HepG2 (cell line): ENCODE results near the gene PCNX1. TPM values are rescaled to one million over a fixed set of nuclear protein-coding genes. Genes with fewer than 3 reads are reported as not detected.

Source experiments
- ATAC-seq: fragments of 200-7000 bp; cut with Tn5 transposase; 3 replicates; pipeline ENCODE4 v1.9.1; 2020; ENCODE audit warnings: mild to moderate bottlenecking, moderate library complexity
- BruUV-seq: library from RNA; stranded (reverse); fragments of 400-500 nt; replicated peaks from 2 replicates; lab custom pipeline; 2021; lab: Mats Ljungman, UMichigan
- CTCF ChIA-PET: fragments of 300-600 bp; formaldehyde crosslinking; extraction: SDS; loops from one replicate; lab custom pipeline; 2021; ENCODE audit warnings: low total read pairs, inconsistent platforms, low intra/inter-chr PET ratio; lab: Yijun Ruan, JAX
- POLR2A ChIA-PET: fragments of 350-600 bp; sonication (Branson Sonifier 250); formaldehyde crosslinking; loops from one replicate; lab custom pipeline; 2020; ENCODE audit warnings: antibody characterized with exemption, inconsistent platforms; lab: Yijun Ruan, JAX
- DNase-seq: peaks from one replicate; pipeline ENCODE4 v3.0.0-alpha.2; 2015; ENCODE audit warnings: low spot score
- FAIRE-seq: peaks from 3 replicates; lab custom pipeline; 2011; peaks lifted over from hg19 to GRCh38; lab: Jason Lieb, UNC
- H2AFZ ChIP-seq: one replicate; pipeline ENCODE4 v1.6.1; 2011; ENCODE audit warnings: low read length, inconsistent platforms
- H3K27ac ChIP-seq: fragments of 300-600 bp; 3 replicates; pipeline ENCODE4 v1.8.0; 2011; ENCODE audit warnings: mixed run types, mild to moderate bottlenecking, mixed read lengths, low read length, inconsistent platforms; ENCODE audit not compliant: insufficient read depth; ENCODE audit errors: extremely low read length
- H3K27me3 ChIP-seq, 2 experiments: fragments of 200-600 bp in 1 of 2; 2 replicates in 1 of 2; 3 replicates in 1 of 2; pipeline versions ENCODE4 v1.6.0 to v1.8.0; 2011; ENCODE audit warnings: low read length in 2 of 2, mild to moderate bottlenecking in 2 of 2, moderate library complexity in 2 of 2, inconsistent platforms in 1 of 2; ENCODE audit not compliant: insufficient read depth in 2 of 2, control insufficient read depth in 1 of 2
- H3K36me3 ChIP-seq, 2 experiments: fragments of 200-600 bp in 1 of 2; replicated peaks in 1 of 2; 2 replicates in 1 of 2; 3 replicates in 1 of 2; pipeline versions ENCODE4 v1.5.1 to v1.8.0; 2011; ENCODE audit warnings: low read length in 2 of 2, inconsistent platforms in 1 of 2; ENCODE audit not compliant: insufficient read depth in 2 of 2, control insufficient read depth in 1 of 2
- H3K4me1 ChIP-seq: 2 replicates; pipeline ENCODE4 v1.5.1; 2012; ENCODE audit warnings: low read length, inconsistent platforms; ENCODE audit not compliant: insufficient read depth
- H3K4me2 ChIP-seq: 2 replicates; pipeline ENCODE4 v1.6.0; 2011; ENCODE audit warnings: low read depth, low read length, inconsistent platforms
- H3K4me3 ChIP-seq, 3 experiments: fragments of 200-600 bp in 1 of 3; sonication (generic), shearing (Covaris generic) in 1 of 3; replicated peaks in 1 of 3; 2 replicates each; pipeline ENCODE4 v1.5.1; 2011 to 2016; ENCODE audit warnings: low read length in 3 of 3, inconsistent platforms in 2 of 3, low read depth in 2 of 3, mild to moderate bottlenecking in 2 of 3, control low read depth in 1 of 3, mixed read lengths in 1 of 3; ENCODE audit not compliant: insufficient read depth in 1 of 3
- H3K79me2 ChIP-seq: one replicate; pipeline ENCODE4 v1.6.1; 2011; ENCODE audit warnings: low read length, inconsistent platforms; ENCODE audit not compliant: insufficient read depth
- H3K9ac ChIP-seq: 2 replicates; pipeline ENCODE4 v1.6.0; 2011; ENCODE audit warnings: mild to moderate bottlenecking, low read depth, low read length, inconsistent platforms; ENCODE audit not compliant: insufficient read depth
- H3K9me3 ChIP-seq: 2 replicates; pipeline ENCODE4 v1.5.1; 2012; ENCODE audit warnings: mild to moderate bottlenecking, low read length
- H4K20me1 ChIP-seq: 2 replicates; pipeline ENCODE4 v1.6.0; 2011; ENCODE audit warnings: inconsistent platforms, mild to moderate bottlenecking, low read length, moderate library complexity; ENCODE audit not compliant: insufficient read depth
- ATF7 ChIP-seq, 2 experiments: fragments of 450-650 bp in 1 of 2; sonication (generic) in 1 of 2; formaldehyde crosslinking in 1 of 2; IDR thresholded peaks; 2 replicates each; pipeline versions ENCODE4 v1.4.0 to v1.6.1; 2016 to 2020; ENCODE audit warnings: antibody characterized with exemption in 1 of 2, mild to moderate bottlenecking in 1 of 2, missing genetic modification reagents in 1 of 2
- ATM ChIP-seq: fragments of 450-650 bp; IDR thresholded peaks from 2 replicates; pipeline ENCODE4 v1.7.1; 2017; ENCODE audit warnings: mild to moderate bottlenecking, borderline replicate concordance
- FOSL2 ChIP-seq: sonication (generic); formaldehyde crosslinking; IDR thresholded peaks from 2 replicates; pipeline ENCODE4 v1.4.0; 2020; ENCODE audit warnings: missing genetic modification reagents
- HNRNPK ChIP-seq: fragments of 200-400 bp; formaldehyde crosslinking; IDR thresholded peaks from 2 replicates; pipeline ENCODE4 v1.6.1; 2018; ENCODE audit warnings: low read length, low read depth, moderate library complexity, mild to moderate bottlenecking; ENCODE audit not compliant: poor library complexity, severe bottlenecking
- MED1 ChIP-seq: sonication (generic); formaldehyde crosslinking; IDR thresholded peaks from 2 replicates; pipeline ENCODE4 v1.4.0; 2020; ENCODE audit warnings: missing genetic modification reagents
- NFIC ChIP-seq: IDR thresholded peaks from 2 replicates; pipeline ENCODE4 v1.6.1; 2012; ENCODE audit warnings: mild to moderate bottlenecking, low read length, inconsistent platforms
- ONECUT2 ChIP-seq: sonication (generic); formaldehyde crosslinking; IDR thresholded peaks from 2 replicates; pipeline ENCODE4 v1.4.0; 2020; ENCODE audit warnings: missing genetic modification reagents
- PCBP1 ChIP-seq: fragments of 200-400 bp; formaldehyde crosslinking; IDR thresholded peaks from 2 replicates; pipeline ENCODE4 v1.6.1; 2017; ENCODE audit warnings: mild to moderate bottlenecking, low read depth, low read length, borderline replicate concordance
- SMARCE1 ChIP-seq: fragments of 450-650 bp; IDR thresholded peaks from 2 replicates; pipeline ENCODE4 v1.6.1; 2017; ENCODE audit warnings: borderline replicate concordance
- TOE1 ChIP-seq: sonication (generic); formaldehyde crosslinking; IDR thresholded peaks from 2 replicates; pipeline ENCODE4 v1.4.0; 2020; ENCODE audit warnings: mild to moderate bottlenecking, missing genetic modification reagents
- ZNF20 ChIP-seq: sonication (generic); formaldehyde crosslinking; IDR thresholded peaks from 2 replicates; pipeline ENCODE4 v1.4.0; 2020; ENCODE audit warnings: mild to moderate bottlenecking, moderate library complexity, missing genetic modification reagents
- ZNF263 ChIP-seq: sonication (generic); formaldehyde crosslinking; IDR thresholded peaks from 2 replicates; pipeline ENCODE4 v1.4.0; 2020; ENCODE audit warnings: missing genetic modification reagents
- ZNF572 ChIP-seq: sonication (generic); formaldehyde crosslinking; IDR thresholded peaks from 2 replicates; pipeline ENCODE4 v1.5.1; 2020; ENCODE audit warnings: mild to moderate bottlenecking, missing genetic modification reagents
- ZNF747 ChIP-seq: sonication (generic); formaldehyde crosslinking; IDR thresholded peaks from 2 replicates; pipeline ENCODE4 v1.8.1; 2023; ENCODE audit warnings: missing genetic modification reagents, mild to moderate bottlenecking, borderline replicate concordance
- ZNF768 ChIP-seq: sonication (generic); formaldehyde crosslinking; IDR thresholded peaks from 2 replicates; pipeline ENCODE4 v1.4.0; 2020; ENCODE audit warnings: missing genetic modification reagents
- ZNF891 ChIP-seq: sonication (generic); formaldehyde crosslinking; IDR thresholded peaks from 2 replicates; pipeline ENCODE4 v1.5.0; 2020; ENCODE audit warnings: mild to moderate bottlenecking, missing genetic modification reagents
- ZSCAN29 ChIP-seq: sonication (generic); formaldehyde crosslinking; conservative IDR thresholded peaks from 2 replicates; pipeline ENCODE4 v1.4.0; 2020; ENCODE audit warnings: mild to moderate bottlenecking, missing genetic modification reagents
- WGBS: methylation state at CpG from one replicate; pipeline ENCODE4 v1.1.6; 2017; ENCODE audit warnings: low lambda C conversion rate; 5-methylcytosine and 5-hydroxymethylcytosine counted together
- in situ Hi-C: cut with HindIII; loops from 2 replicates; pipeline ENCODE4 v1.10.0; 2017; ENCODE audit warnings: low pct_unique_long_range_greater_than_20kb; ENCODE audit not compliant: extremely low pct_ligation_motif_present
- intact Hi-C: fragments of 100-400 bp; cut with micrococcal nuclease; formaldehyde crosslinking; loops from one replicate; pipeline ENCODE4 v1.10.0; 2022; ENCODE audit not compliant: unreplicated experiment
- polyA plus RNA-seq, 8 experiments: library from polyadenylated mRNA; depleted of rRNA in 3 of 8; stranded (reverse) in 7 of 8; unstranded in 1 of 8; fragments of >200 nt; fragmentation: Illumina TruSeq in 4 of 8; extraction: Trizol in 4 of 8; gene quantifications; 2 replicates each; pipeline versions ENCODE4 v1.2.1 to v1.2.3, GENCODE V29; 2011 to 2016; ENCODE audit warnings: low read depth in 4 of 8, missing spikeins in 1 of 8, mixed read lengths in 1 of 8; ENCODE audit not compliant: insufficient read depth in 1 of 8
- total RNA-seq, 5 experiments: library from RNA; depleted of rRNA; stranded (reverse); fragments of >200 nt; fragmentation: Illumina TruSeq; extraction: Trizol; gene quantifications; 2 replicates each; pipeline ENCODE4 v1.2.3, GENCODE V29; 2016; ENCODE audit warnings: low read depth in 1 of 5
- TF ChIP-seq, protein P1 (sequence below): IDR thresholded peaks from 2 replicates; pipeline ENCODE4 v1.6.1; 2016; ENCODE audit warnings: mild to moderate bottlenecking
- TF ChIP-seq, protein P2 (sequence below): sonication (generic); formaldehyde crosslinking; IDR thresholded peaks from 2 replicates; pipeline ENCODE4 v1.4.0; 2020; ENCODE audit warnings: missing genetic modification reagents

The PCNX1 gene
- total and polyA plus RNA-seq, 2 of the 13 experiments (the other 11 are each of a cell fraction or from before 2014, with no cell fraction given), result 24.9 to 30.3 TPM

DNA sequence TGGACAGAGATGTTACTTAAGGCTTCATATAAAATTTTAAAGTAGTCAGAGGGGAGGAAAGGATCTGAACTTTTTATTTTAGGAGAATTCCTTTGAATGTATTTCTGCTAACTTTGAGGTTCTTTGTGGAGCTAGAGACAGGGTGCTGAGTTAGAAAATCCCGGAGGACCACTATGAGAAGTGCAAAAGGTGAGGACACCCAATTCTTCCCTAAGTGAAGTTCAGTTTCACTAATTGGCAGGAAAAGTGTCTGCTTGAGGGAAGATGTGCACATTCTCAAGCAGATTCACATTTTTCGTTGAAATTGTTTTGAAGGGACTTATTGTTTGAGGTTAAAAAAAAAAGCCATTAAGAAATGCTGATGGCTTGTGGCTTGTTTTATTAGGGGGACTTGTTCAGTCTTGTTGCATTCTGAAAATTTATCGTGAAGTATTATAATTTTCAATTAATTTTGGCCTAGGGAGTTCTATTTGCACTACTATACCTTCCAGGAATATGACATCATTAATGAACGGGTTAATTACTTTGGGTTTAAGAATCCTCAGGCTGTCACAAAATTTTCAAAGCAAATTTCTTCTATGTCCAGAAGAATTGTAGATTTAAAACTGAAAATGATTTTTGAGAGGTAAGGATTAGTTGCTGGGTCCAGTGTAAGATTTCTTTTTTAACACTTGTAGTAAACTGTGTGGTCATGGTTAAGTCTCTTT lies 1.8 kb downstream of the PCNX1 start (continued):
- TF ChIP-seq, protein P1, sequence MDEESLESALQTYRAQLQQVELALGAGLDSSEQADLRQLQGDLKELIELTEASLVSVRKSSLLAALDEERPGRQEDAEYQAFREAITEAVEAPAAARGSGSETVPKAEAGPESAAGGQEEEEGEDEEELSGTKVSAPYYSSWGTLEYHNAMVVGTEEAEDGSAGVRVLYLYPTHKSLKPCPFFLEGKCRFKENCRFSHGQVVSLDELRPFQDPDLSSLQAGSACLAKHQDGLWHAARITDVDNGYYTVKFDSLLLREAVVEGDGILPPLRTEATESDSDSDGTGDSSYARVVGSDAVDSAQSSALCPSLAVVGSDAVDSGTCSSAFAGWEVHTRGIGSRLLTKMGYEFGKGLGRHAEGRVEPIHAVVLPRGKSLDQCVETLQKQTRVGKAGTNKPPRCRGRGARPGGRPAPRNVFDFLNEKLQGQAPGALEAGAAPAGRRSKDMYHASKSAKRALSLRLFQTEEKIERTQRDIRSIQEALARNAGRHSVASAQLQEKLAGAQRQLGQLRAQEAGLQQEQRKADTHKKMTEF (CRISPR knock-in tag), result no peak
- TF ChIP-seq ZSCAN29 (CRISPR knock-in tag) (no peak), MED1 (CRISPR knock-in tag) (no peak), ZNF572 (no peak), ZNF20 (CRISPR knock-in tag) (no peak), ZNF768 (CRISPR knock-in tag) (no peak), FOSL2 (CRISPR knock-in tag) (no peak), ATM (no peak), ATF7 (IDR thresholded peaks at IDR 0.05) (peak; percentile 40), ATF7 (CRISPR knock-in tag; IDR thresholded peaks at IDR 0.05) (no peak), SMARCE1 (no peak)

DNA sequence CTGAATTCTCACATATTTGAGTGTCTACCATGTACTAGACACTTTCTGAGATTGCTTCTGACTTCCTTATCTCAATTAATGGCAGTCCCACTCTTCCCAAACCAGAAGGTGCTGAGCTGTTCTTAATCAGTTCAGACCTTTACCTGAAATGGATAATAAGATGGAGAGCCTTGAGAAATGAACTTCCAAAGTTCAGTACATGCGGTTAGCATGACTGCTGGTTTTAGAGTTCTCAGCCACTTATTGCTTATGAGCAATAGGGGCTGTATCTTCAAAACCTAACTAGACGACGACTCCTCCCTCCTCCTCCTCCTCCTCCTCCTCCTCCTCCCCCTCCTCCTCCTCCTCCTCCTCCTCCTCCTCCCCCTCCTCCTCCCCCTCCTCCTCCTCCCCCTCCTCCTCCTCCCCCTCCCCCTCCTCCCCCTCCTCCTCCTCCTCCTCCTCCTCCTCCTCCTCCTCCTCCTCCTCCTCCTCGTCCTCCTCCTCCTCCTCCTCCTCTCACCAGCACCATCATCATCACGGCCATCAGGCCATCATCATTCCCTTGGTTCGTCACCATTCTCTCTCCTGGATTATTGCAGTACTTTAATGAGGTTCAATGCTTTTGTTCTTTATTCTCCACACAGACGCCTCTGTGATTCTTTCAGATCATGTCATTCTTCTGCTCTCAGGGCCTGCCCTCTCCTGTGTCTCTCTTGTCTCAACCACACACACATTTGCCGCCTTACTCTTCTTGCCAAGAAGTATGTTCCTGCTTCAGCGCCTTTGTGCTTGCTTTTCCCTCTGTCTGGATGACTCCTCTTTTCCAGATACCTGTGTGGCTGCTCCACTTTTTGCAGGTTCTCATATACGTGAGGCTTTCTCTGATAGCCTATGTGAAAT lies 2.7 kb downstream of the PCNX1 start:
- DNase-seq (no peak), FAIRE-seq (peak; percentile 12), ATAC-seq (no peak)
- Histone ChIP-seq H3K9me3 (no peaks in the 10 kb centered on the region), H3K4me3 (peak overlapping the region in 2 of 3 experiments; percentile 92 to 98; a peak in 3 of 6 replicates), H2AFZ (no peak overlapping the region), H3K4me1 (peaks cover 64% of the 10 kb centered on the region), H3K36me3 (no peaks in the 10 kb centered on the region), H3K27me3 (no peaks in the 10 kb centered on the region; a peak in 1 of 5 replicates), H3K4me2 (peak overlapping the region; percentile 72), H4K20me1 (peaks cover 45% of the 10 kb centered on the region), H3K9ac (no peak overlapping the region), H3K79me2 (peaks cover 69% of the 10 kb centered on the region), H3K27ac (no peak overlapping the region)
- BruUV-seq, result no TSS peak
- ChIA-PET POLR2A (no interaction called here), CTCF (no interaction called here)
- intact Hi-C loops (loop anchor here (5.0 kb wide), 1 partner anchor 62 kb away; no protein-coding TSS in a partner anchor), in situ Hi-C loops (loop anchor here (5.0 kb wide), 1 partner anchor 52 kb away; no protein-coding TSS in a partner anchor)
- 88% methylated on average over 10 of the region's 10 CpGs for WGBS
- TF ChIP-seq TOE1 (CRISPR knock-in tag) (no peak), PCBP1 (peak; percentile 93; the same call in 1 of the 2 replicates), NFIC (no peak), ZNF891 (CRISPR knock-in tag) (no peak), ZNF263 (0 out of 2 replicates have a peak, but pooled peaks have one; percentile 45), ONECUT2 (CRISPR knock-in tag) (no peak), ZNF747 (CRISPR knock-in tag) (no peak), HNRNPK (peak; percentile 100)
- TF ChIP-seq, protein P2, sequence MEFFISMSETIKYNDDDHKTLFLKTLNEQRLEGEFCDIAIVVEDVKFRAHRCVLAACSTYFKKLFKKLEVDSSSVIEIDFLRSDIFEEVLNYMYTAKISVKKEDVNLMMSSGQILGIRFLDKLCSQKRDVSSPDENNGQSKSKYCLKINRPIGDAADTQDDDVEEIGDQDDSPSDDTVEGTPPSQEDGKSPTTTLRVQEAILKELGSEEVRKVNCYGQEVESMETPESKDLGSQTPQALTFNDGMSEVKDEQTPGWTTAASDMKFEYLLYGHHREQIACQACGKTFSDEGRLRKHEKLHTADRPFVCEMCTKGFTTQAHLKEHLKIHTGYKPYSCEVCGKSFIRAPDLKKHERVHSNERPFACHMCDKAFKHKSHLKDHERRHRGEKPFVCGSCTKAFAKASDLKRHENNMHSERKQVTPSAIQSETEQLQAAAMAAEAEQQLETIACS (CRISPR knock-in tag), result no peak
